Skin of body (tissue), 2 donors: ENCODE measurements around the gene RHOT1. TPM values are rescaled to one million over a fixed set of nuclear protein-coding genes. Genes with fewer than 3 reads are reported as not detected.
"Not testable (repeated sequence)": the region's sequence is repeated elsewhere in the genome, so short reads cannot be mapped to it uniquely, and the experiment has no call there.

ENCODE experiments used
- DNase-seq: peaks from one replicate; lab custom pipeline; 2025; lab: John Stamatoyannopoulos, UW
- total RNA-seq: library from RNA; depleted of rRNA; stranded (reverse); fragments of >200 nt; gene quantifications from one replicate; pipeline ENCODE4 v1.2.3, GENCODE V29; 2014

RHOT1 gene
- total RNA-seq, 1 donor from 2014 or later, result 66.4 TPM

DNA sequence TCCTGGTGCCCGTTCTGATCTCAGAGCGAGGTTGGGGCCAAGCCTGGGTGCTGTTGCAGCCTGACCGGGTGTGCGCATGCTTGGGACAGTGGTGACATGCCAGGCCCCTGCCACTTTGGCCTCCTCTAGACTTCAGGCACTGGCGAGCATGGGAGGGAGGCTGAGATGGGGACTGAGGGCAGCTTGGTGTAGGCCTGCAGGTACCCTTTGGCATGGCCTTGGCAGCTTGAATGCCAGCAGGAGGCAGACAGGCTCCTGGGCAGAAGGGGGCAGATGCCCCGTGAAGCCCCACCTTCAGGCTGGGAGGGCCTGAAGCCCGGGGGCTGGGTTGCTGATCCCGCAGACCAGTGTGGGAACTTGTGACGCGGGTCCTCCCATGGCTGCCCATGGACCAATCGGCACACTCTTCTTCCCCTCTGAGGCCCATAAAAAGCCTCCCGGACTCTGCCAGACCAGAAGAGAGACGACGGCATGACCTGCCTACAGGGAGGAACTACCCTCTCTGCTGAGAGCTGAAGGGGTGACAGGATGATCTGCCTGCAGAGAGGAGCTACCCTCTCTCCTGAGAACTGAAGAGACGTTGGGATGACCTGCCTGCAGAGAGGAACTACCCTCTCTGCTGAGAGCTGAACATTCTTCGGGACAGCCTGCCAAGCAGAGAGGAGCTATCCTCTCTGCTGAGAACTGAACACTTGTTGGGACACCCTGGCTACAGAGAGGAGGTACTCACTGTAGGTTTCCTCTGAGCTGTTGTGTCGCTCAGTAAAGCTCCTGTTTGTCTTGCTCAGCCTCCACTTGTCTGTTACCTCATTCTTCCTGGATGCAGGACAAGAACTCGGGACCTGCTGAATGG lies 17.5 kb downstream of the RHOT1 start:
- no peak for DNase-seq

DNA sequence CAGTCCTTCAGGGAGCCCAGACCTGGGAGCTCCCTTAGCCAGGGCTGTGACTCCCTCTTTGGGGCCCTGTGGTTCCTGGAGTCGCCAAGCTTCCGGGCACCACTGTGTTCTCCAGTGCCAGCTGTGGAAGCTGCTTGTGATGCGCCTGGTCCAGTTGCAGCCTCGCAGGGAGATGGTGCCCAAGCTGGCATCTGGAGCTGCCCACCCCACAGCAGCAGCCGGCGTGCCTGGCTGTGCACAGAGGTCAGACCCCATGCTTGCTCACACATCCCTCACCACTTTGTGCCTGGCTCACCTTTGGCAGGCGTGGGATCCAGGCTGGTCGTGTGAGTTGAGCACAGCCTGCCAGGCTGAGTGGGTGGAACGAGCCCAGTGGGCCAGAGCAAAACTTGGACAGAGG lies 18.2 kb downstream of the RHOT1 start:
- DNase-seq, result no peak

GRCh38 chr17:32161029-32161428 lies 18.7 kb downstream of the RHOT1 start:
- DNase-seq, result no peak

GRCh38 chr17:32161506-32162365 lies 19.4 kb downstream of the RHOT1 start:
- no peak for DNase-seq

- no peak for DNase-seq
Measured at GRCh38 chr17:32174889-32175288, 32.6 kb downstream of the RHOT1 start.

GRCh38 chr17:32178679-32179078 lies 36.4 kb downstream of the RHOT1 start:
- DNase-seq, result not testable (repeated sequence)

DNA sequence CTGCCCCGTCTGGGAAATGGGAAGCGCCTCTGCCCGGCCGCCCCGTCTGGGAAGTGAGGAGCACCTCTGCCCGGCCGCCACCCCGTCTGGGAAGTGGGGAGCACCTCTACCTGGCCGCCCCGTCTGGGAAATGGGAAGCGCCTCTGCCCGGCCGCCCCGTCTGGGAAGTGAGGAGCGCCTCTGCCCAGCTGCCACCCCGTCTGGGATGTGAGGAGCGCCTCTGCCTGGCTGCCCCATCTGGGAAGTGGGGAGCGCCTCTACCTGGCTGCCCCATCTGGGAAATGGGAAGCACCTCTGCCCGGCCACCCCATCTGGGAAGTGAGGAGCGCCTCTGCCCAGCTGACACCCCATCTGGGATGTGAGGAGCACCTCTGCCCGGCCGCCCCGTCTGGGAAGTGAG lies 36.8 kb downstream of the RHOT1 start:
- DNase-seq, result not testable (repeated sequence)

DNA sequence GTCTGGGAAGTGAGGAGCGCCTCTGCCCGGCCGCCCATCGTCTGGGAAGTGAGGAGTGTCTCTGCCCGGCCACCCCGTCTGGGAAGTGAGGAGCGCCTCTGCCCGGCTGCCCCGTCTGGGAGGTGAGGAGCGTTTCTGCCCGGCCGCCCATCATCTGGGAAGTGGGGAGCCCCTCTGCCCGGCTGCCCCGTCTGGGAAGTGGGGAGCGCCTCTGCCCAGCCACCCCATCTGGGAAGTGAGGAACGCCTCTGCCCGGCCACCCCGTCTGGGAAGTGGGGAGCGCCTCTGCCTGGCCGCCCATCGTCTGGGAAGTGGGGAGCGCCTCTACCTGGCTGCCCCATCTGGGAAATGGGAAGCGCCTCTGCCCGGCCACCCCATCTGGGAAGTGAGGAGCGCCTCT lies 37.2 kb downstream of the RHOT1 start:
- not testable (repeated sequence) for DNase-seq

GRCh38 chr17:32180262-32180661 lies 38.0 kb downstream of the RHOT1 start:
- DNase-seq, result not testable (repeated sequence)

DNA sequence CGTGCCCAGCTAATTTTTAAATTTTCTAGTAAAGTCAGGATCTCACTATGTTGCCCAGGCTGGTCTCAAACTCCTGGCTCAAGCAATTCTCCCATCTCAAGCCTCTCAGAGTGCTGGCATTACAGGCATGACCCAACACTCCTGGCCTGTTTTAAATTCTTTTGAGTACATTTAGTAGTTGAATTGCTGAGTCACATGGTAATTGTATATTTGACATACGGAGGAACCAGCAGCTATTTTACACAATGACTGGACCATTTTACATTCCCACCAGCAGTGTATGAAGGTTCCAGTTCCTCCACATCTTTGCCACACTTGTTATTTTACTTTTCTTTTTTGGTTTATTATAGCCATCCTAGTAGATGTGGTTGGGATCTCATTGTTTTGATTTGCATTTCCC lies 43.6 kb downstream of the RHOT1 start:
- DNase-seq, result no peak

DNA sequence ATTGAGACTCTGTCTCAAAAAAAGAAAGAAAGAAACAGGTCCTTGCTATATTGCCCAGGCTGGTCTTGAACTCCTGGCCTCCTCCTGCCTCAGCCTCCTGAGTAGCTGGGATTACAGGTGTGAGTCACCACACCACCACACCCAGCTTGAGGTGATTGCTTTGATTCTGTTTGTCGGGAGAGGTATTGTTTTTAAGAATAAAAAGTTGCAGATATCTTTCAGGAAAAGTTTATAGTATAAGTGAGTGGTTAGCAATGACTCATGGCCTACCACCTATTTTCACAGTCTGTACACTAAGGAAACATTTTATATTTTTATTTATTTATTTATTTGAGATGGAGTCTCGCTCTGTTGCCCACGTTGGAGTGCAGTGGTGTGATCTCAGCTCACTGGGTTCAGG lies 45.0 kb downstream of the RHOT1 start:
- no peak for DNase-seq

GRCh38 chr17:32189343-32189742 lies 47.0 kb downstream of the RHOT1 start:
- no peak for DNase-seq

DNA sequence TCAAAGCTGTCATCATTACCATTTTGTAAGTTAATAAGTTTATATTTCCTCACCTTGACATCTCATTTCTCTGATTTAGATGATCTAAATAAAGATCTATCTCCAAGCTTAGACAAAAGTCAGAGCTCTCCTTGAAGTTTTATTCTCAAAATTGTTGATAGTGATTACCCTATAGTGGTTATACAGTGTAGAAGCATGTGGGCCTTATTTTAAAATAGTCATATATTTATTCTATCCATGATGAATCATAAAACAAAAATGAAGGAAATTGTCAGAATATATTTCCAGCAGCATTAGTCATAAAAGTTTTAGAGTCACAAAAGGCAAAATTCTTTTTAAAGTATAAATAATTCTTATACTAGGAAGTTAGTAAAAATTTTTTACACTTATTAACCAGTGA lies 49.0 kb downstream of the RHOT1 start:
- DNase-seq, result no peak

- no peak for DNase-seq
Measured at GRCh38 chr17:32192379-32192778, 50.1 kb downstream of the RHOT1 start.

DNA sequence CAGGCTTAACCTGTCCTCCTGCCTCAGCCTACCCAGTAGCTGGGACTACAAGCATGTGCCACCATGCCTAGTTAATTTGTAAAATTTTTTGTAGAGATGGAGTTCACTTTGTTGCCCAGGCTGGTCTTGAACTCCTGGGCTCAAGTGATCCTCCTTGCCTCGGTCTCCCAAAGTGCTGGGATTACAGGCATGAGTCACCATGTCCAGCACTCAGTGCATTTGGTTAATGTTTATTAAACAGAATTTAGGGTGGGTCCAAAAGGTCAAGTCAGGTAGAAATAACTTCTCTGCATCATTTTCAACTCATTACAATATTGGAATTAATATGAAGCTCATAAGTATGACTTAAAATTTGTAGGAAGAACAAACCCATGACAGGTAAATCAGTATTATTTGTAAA lies 55.7 kb downstream of the RHOT1 start:
- DNase-seq, result no peak

DNA sequence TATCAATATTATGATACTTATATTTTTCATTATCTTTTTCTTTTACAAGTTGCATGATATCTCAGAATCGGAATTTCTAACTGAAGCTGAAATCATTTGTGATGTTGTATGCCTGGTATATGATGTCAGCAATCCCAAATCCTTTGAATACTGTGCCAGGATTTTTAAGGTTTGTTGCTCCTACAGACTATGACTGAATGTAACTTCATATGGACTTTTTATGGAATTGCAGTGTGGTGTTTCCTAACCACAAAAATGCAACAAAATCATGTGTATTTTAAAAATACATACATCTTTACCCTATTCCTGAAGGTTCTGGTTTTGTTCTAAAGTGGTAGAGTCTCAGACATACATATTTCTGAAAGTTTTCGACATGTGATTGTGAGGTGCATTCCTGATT lies 64.6 kb downstream of the RHOT1 start:
- DNase-seq, result no peak

DNA sequence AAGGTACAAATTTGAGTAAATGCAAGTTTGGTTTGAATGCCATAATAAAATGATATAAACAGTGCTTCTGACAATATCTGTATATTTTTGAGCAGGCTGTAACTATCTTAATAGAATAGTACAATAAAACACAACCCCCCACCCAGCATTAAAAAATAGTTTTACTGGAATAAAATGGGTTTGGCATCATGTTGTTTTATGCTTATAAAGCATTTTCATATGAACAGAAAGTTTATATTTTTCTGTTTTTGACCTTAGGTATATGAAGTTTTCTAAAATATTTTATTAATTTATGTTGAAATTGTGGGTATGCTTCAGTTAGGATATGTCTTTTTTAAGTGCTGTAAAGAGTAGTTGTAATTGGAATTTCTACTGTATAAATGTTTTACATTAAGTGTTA lies 66.1 kb downstream of the RHOT1 start:
- DNase-seq, result no peak

GRCh38 chr17:32209608-32210007 lies 67.3 kb downstream of the RHOT1 start:
- DNase-seq, result no peak

- DNase-seq, result no peak
Measured at GRCh38 chr17:32211671-32212070, 69.4 kb downstream of the RHOT1 start.

DNA sequence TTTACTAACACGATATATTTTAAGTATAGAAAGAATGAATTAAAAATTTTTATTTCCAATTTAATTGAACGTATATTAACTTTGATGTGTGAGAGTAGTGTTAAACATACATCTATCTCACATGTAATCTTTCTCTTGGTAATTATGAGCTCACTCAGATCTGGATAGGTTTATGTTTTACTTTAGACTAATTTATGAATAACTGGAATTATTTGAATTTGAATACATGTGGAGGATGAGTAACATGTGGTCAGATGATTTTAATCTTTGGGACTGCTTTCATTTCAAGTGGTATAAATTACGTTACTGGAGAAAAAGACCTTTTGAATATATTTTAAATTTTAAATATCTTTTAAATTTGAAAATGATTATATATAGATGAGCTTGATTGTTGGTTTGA lies 73.4 kb downstream of the RHOT1 start:
- DNase-seq, result no peak

DNA sequence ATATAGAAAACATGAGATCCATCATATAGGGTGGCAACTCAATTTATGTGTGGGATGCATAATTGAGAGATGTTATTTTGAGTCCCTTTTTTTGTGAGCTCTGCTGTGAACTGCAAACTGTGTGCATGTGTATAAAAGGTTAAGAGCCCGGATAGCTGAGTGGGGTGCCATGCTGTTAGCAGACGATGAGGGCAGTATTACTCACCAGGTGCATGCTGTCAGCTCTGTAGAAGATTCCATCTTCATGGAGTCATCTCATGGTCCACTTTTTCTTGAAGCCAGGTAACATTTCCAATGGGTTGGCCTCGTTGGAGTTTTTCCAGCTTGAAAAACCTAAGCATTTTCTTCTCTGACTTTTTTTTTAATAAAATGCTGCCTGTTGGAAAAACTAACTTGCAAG lies 80.3 kb downstream of the RHOT1 start:
- no peak for DNase-seq

- no peak for DNase-seq
Measured at GRCh38 chr17:32223703-32224102, 81.4 kb downstream of the RHOT1 start.

- no peak for DNase-seq
Measured at GRCh38 chr17:32226886-32227285, 84.6 kb downstream of the RHOT1 start.
